ENCODE measurements around the gene CD99L2. TPM values are rescaled to one million over a fixed set of nuclear protein-coding genes. Genes with fewer than 3 reads are reported as not detected.

CD99L2 gene
- total RNA-seq, 1 donor from 2014 or later = 23.8 TPM

GRCh38 chrX:150940844-150941495 is 42.5 kb upstream of the CD99L2 start:
- TF ChIP-seq POLR2AphosphoS5 (IDR thresholded peaks at IDR 0.05; ENCODE audit: insufficient read depth in 1 of 2, low read depth in 1 of 2) (no peak), POLR2A (IDR thresholded peaks at IDR 0.05) (no peak)
- TF ChIP-seq, protein P1, sequence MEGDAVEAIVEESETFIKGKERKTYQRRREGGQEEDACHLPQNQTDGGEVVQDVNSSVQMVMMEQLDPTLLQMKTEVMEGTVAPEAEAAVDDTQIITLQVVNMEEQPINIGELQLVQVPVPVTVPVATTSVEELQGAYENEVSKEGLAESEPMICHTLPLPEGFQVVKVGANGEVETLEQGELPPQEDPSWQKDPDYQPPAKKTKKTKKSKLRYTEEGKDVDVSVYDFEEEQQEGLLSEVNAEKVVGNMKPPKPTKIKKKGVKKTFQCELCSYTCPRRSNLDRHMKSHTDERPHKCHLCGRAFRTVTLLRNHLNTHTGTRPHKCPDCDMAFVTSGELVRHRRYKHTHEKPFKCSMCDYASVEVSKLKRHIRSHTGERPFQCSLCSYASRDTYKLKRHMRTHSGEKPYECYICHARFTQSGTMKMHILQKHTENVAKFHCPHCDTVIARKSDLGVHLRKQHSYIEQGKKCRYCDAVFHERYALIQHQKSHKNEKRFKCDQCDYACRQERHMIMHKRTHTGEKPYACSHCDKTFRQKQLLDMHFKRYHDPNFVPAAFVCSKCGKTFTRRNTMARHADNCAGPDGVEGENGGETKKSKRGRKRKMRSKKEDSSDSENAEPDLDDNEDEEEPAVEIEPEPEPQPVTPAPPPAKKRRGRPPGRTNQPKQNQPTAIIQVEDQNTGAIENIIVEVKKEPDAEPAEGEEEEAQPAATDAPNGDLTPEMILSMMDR (IDR thresholded peaks at IDR 0.05) = no peak
- DNase-seq (ENCODE audit: extremely low spot score in 2 of 2) = no peak
- Histone ChIP-seq H3K9me3 (no peaks in the 10 kb centered on the region), H3K4me3 (no peak overlapping the region), H3K27ac (no peak overlapping the region), H3K27me3 (no peaks in the 10 kb centered on the region), H3K4me1 (no peaks in the 10 kb centered on the region), H3K36me3 (no peaks in the 10 kb centered on the region)
- intact Hi-C loops (cut with DNase I) = no loop called here

DNA sequence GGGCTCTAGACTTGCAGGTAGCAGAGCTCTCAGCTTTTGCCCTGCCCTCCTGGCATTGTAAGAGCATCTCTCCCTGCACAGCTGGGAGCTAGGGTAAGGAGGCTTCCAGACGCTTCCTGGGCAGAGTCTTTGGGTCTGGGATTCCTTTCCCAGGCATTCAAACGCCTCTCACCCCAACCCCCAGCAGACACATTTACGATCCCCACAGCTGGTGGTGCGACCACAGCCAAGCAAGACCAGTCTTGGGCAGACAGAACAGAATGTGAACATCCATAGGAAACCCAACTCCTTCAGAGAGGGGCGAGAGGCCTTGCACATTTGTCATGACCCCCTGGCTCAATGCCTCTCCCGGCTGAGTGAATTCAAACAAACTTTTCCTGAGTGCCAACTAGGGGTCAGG is 38.1 kb upstream of the CD99L2 start:
- Histone ChIP-seq H3K4me3 (no peak overlapping the region), H3K27me3 (no peaks in the 10 kb centered on the region), H3K9me3 (no peaks in the 10 kb centered on the region), H3K36me3 (no peaks in the 10 kb centered on the region), H3K27ac (no peak overlapping the region), H3K4me1 (no peaks in the 10 kb centered on the region)
- DNase-seq (ENCODE audit: extremely low spot score in 2 of 2) = no peak
- no peak for TF ChIP-seq POLR2AphosphoS5 (IDR thresholded peaks at IDR 0.05; ENCODE audit: insufficient read depth in 1 of 2, low read depth in 1 of 2)
- TF ChIP-seq, protein P1 (IDR thresholded peaks at IDR 0.05) = no peak
- TF ChIP-seq POLR2A (IDR thresholded peaks at IDR 0.05) = no peak
- intact Hi-C loops (cut with DNase I) = no loop called here

- intact Hi-C loops (cut with DNase I) = no loop called here
- TF ChIP-seq POLR2AphosphoS5 (IDR thresholded peaks at IDR 0.05; ENCODE audit: insufficient read depth in 1 of 2, low read depth in 1 of 2) (no peak), POLR2A (IDR thresholded peaks at IDR 0.05) (no peak)
- TF ChIP-seq, protein P1 (IDR thresholded peaks at IDR 0.05) = no peak
- Histone ChIP-seq H3K27me3 (no peaks in the 10 kb centered on the region), H3K9me3 (no peaks in the 10 kb centered on the region), H3K4me1 (no peaks in the 10 kb centered on the region), H3K4me3 (no peak overlapping the region), H3K27ac (no peak overlapping the region), H3K36me3 (no peaks in the 10 kb centered on the region)
- no peak for DNase-seq (ENCODE audit: extremely low spot score in 2 of 2)
Measured at GRCh38 chrX:150935467-150935866, 37.0 kb upstream of the CD99L2 start.

DNA sequence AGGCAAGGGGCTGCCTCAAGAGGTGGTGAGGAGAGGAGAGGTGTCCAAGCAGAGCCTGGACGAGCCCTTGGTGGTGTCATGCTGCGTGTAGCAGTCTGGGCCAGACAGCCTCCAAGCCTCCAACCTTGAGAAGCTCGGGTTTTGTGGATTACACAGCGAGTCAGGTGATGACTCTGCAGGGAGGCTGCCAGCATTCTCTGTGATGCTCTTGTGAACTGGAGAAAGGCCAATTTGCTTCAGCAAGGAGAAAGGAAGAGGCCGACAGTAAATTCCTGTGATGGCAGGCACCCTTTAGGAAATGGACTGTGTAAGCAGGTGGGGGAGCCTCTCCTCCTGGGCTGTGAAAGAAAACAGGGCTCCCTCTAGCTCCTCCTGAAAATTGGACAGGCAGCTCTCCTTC is 36.0 kb upstream of the CD99L2 start:
- DNase-seq (ENCODE audit: extremely low spot score in 2 of 2) = no peak
- no peak for TF ChIP-seq POLR2AphosphoS5 (IDR thresholded peaks at IDR 0.05; ENCODE audit: insufficient read depth in 1 of 2, low read depth in 1 of 2)
- no peak for TF ChIP-seq POLR2A (IDR thresholded peaks at IDR 0.05)
- TF ChIP-seq, protein P1 (IDR thresholded peaks at IDR 0.05) = no peak

GRCh38 chrX:150933945-150934350 is 35.5 kb upstream of the CD99L2 start:
- Histone ChIP-seq H3K4me1 (no peaks in the 10 kb centered on the region), H3K36me3 (no peaks in the 10 kb centered on the region), H3K4me3 (no peak overlapping the region), H3K27me3 (no peaks in the 10 kb centered on the region), H3K9me3 (no peaks in the 10 kb centered on the region), H3K27ac (no peak overlapping the region)
- no peak for DNase-seq (ENCODE audit: extremely low spot score in 2 of 2)
- intact Hi-C loops (cut with DNase I) = no loop called here
- TF ChIP-seq POLR2AphosphoS5 (IDR thresholded peaks at IDR 0.05; ENCODE audit: insufficient read depth in 1 of 2, low read depth in 1 of 2) = no peak
- TF ChIP-seq, protein P1 (IDR thresholded peaks at IDR 0.05) = no peak
- TF ChIP-seq POLR2A (IDR thresholded peaks at IDR 0.05) = no peak

More for the DNA sequence above, 36.0 kb upstream of the CD99L2 start:
- Histone ChIP-seq H3K4me3 (no peak overlapping the region), H3K9me3 (no peaks in the 10 kb centered on the region), H3K36me3 (no peaks in the 10 kb centered on the region), H3K4me1 (no peaks in the 10 kb centered on the region), H3K27ac (no peak overlapping the region), H3K27me3 (no peaks in the 10 kb centered on the region)
- intact Hi-C loops (cut with DNase I) = no loop called here
